Glutamatergic neuron (in vitro differentiated cells): ENCODE data around the gene PTPRQ. TPM values are rescaled to one million over a fixed set of nuclear protein-coding genes. Genes with fewer than 3 reads are reported as not detected.

Experiments
- DNase-seq: peaks from one replicate; pipeline ENCODE4 v3.0.0; 2022
- H3K27ac Mint-ChIP-seq: one replicate; pipeline ENCODE4 v1.8.0; 2020; ENCODE audit warnings: mild to moderate bottlenecking, mixed read lengths, inconsistent platforms; ENCODE audit not compliant: unreplicated experiment
- H3K27me3 Mint-ChIP-seq: one replicate; pipeline ENCODE4 v1.8.0; 2020; ENCODE audit warnings: mild to moderate bottlenecking, moderate library complexity, mixed read lengths, inconsistent platforms; ENCODE audit not compliant: unreplicated experiment
- H3K36me3 Mint-ChIP-seq: one replicate; pipeline ENCODE4 v1.8.0; 2020; ENCODE audit warnings: mild to moderate bottlenecking, mixed read lengths, inconsistent platforms; ENCODE audit not compliant: unreplicated experiment
- H3K4me1 Mint-ChIP-seq: one replicate; pipeline ENCODE4 v1.8.0; 2020; ENCODE audit warnings: mild to moderate bottlenecking, low read depth, mixed read lengths, inconsistent platforms; ENCODE audit not compliant: unreplicated experiment
- H3K4me3 Mint-ChIP-seq: one replicate; pipeline ENCODE4 v1.8.0; 2020; ENCODE audit warnings: mild to moderate bottlenecking, mixed read lengths, inconsistent platforms; ENCODE audit not compliant: unreplicated experiment
- H3K9me3 Mint-ChIP-seq: one replicate; pipeline ENCODE4 v1.8.0; 2020; ENCODE audit warnings: mild to moderate bottlenecking, moderate library complexity, mixed read lengths, inconsistent platforms; ENCODE audit not compliant: unreplicated experiment
- total RNA-seq: library from RNA; stranded (reverse); fragmentation: NEBNext Ultra II Directional; extraction: Animal tissue kit (Norgen Biotek cat#: 25700); gene quantifications from one replicate; pipeline ENCODE4 v1.2.1, GENCODE V29; 2021; ENCODE audit not compliant: unreplicated experiment
- TF ChIP-seq, protein P1 (sequence below): fragments of 200-600 bp; sonication (generic); IDR thresholded peaks from one replicate; pipeline ENCODE4 v1.5.0; 2021; ENCODE audit not compliant: partially characterized antibody, unreplicated experiment

PTPRQ gene
- total RNA-seq, 1 donor from 2014 or later = not detected

DNA sequence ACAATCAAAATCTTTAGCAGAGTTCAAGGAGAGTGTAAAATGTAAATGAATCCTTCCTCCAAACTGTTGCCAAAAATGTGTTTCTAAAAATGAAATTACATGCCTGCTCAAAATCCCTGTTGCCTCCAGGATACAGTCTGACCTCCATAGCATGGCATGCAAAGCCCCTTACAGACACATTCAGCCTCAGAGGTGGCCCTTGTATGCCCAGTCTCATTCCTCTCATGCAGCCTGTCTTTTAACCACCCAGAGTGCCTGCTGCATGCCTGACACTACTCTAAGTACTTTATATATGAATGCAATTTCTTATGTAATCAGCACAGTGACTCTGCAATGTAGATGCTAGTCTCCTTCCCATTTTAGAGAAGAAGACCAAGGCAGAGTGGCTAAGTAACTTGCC, 24.4 kb upstream of the PTPRQ start:
- H3K4me1 Mint-ChIP-seq = no peaks in the 10 kb centered on the region
- H3K9me3 Mint-ChIP-seq = no peaks in the 10 kb centered on the region
- H3K27ac Mint-ChIP-seq = no peak overlapping the region
- DNase-seq = no peak
- no peaks in the 10 kb centered on the region for H3K36me3 Mint-ChIP-seq
- TF ChIP-seq, protein P1, sequence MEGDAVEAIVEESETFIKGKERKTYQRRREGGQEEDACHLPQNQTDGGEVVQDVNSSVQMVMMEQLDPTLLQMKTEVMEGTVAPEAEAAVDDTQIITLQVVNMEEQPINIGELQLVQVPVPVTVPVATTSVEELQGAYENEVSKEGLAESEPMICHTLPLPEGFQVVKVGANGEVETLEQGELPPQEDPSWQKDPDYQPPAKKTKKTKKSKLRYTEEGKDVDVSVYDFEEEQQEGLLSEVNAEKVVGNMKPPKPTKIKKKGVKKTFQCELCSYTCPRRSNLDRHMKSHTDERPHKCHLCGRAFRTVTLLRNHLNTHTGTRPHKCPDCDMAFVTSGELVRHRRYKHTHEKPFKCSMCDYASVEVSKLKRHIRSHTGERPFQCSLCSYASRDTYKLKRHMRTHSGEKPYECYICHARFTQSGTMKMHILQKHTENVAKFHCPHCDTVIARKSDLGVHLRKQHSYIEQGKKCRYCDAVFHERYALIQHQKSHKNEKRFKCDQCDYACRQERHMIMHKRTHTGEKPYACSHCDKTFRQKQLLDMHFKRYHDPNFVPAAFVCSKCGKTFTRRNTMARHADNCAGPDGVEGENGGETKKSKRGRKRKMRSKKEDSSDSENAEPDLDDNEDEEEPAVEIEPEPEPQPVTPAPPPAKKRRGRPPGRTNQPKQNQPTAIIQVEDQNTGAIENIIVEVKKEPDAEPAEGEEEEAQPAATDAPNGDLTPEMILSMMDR = no peak
- H3K27me3 Mint-ChIP-seq = no peaks in the 10 kb centered on the region
- no peak overlapping the region for H3K4me3 Mint-ChIP-seq

DNA sequence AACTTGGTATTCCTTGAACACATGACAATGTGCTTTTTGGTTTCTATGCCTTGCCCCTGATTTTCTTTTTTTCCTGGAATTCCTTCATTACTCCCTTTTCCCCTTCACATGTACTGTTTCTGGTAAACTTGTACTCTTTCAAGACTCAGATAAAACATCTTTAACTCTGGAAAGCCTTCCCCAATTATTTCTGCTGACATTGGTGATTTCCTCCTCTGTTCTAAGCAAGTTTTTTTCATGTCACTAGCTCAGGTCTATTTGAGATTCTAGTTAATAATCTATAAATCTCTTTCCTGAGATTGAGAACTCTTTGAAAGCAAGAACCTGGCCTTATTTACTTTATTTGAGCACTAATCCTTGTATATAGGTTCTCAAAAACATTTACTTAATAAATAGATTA, 24.0 kb upstream of the PTPRQ start:
- no peaks in the 10 kb centered on the region for H3K36me3 Mint-ChIP-seq

DNA sequence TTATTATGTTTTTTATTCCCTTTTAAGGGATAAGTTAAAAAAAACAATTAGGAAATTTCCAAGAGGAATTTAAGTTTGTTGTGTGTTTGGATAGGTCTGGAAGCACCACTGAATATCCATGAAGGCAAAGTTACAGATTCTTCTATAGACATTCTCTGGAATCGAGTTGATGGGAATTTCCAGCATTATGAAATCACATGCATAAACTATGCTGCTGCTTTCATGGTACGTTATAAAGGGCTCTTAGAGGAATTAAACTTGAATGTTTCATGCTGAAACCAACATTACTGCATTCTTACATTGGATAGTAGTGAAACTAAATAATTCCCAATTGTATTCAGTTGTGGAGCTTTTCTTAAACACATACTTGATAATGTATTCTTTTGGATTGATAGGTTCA, 21.5 kb upstream of the PTPRQ start:
- TF ChIP-seq, protein P1 = no peak
- Mint-ChIP-seq H3K27ac (no peak overlapping the region), H3K4me1 (no peaks in the 10 kb centered on the region)

More for the DNA sequence above, 24.0 kb upstream of the PTPRQ start:
- Mint-ChIP-seq H3K9me3 (no peaks in the 10 kb centered on the region), H3K4me3 (no peak overlapping the region), H3K4me1 (no peaks in the 10 kb centered on the region), H3K27ac (no peak overlapping the region), H3K27me3 (no peaks in the 10 kb centered on the region)
- DNase-seq = no peak
- TF ChIP-seq, protein P1 = no peak

DNA sequence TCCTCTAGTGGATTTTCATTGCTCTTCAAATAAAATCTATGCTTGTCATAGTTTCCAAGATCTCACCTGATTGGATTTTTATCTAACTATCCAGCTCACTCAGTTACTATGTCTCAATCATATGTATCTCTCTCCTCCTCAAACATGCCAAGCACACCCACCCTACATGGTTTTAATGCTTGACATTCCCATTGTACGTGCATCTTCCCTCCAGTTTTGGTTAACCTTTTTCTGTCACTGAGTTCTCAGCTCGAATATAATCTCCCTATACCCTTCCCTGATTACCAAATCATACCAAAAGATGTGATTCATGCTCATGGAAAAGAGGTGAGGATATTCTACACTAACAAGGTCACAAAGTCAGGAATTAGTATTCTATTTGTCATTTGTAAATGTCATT, 12.0 kb upstream of the PTPRQ start:
- no peaks in the 10 kb centered on the region for H3K9me3 Mint-ChIP-seq
- H3K4me1 Mint-ChIP-seq = no peaks in the 10 kb centered on the region
- no peaks in the 10 kb centered on the region for H3K27me3 Mint-ChIP-seq
- TF ChIP-seq, protein P1 = no peak
- H3K4me3 Mint-ChIP-seq = no peak overlapping the region
- no peak for DNase-seq
- H3K36me3 Mint-ChIP-seq = no peaks in the 10 kb centered on the region
- H3K27ac Mint-ChIP-seq = no peak overlapping the region

More for the DNA sequence above, 21.5 kb upstream of the PTPRQ start:
- no peak for DNase-seq
- Mint-ChIP-seq H3K9me3 (no peaks in the 10 kb centered on the region), H3K27me3 (no peaks in the 10 kb centered on the region), H3K4me3 (no peak overlapping the region), H3K36me3 (no peaks in the 10 kb centered on the region)

DNA sequence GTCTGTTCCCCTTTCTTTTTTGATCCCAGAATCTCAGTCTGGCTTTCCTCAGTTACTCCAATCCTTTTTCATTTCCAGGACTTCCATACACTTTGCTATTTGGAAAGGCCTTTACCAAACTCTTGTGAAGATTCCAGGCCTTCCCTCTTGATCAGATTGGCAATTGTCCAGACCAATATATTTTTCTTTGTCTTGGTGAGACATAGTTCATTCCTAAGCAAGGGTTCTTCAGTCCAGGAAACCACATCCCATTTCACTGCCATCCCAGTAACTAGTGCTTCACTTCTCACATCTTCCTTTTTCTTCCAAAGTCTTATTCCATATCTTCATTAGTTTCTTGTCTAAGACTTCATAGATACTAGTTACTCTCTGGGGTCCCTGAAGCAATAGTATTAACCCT, 2.1 kb upstream of the PTPRQ start:
- no peak overlapping the region for H3K27ac Mint-ChIP-seq
- DNase-seq = no peak
- H3K27me3 Mint-ChIP-seq = no peaks in the 10 kb centered on the region
- H3K9me3 Mint-ChIP-seq = no peaks in the 10 kb centered on the region
- H3K4me1 Mint-ChIP-seq = no peaks in the 10 kb centered on the region
- TF ChIP-seq, protein P1 = no peak
- H3K36me3 Mint-ChIP-seq = no peaks in the 10 kb centered on the region
- H3K4me3 Mint-ChIP-seq = no peak overlapping the region
